ENCODE data around the gene SEZ6L. TPM values are rescaled to one million over a fixed set of nuclear protein-coding genes. Genes with fewer than 3 reads are reported as not detected.

SEZ6L gene
- total and polyA plus RNA-seq, 2 experiments from 2014 or later = 0.43 to 0.44 TPM

DNA sequence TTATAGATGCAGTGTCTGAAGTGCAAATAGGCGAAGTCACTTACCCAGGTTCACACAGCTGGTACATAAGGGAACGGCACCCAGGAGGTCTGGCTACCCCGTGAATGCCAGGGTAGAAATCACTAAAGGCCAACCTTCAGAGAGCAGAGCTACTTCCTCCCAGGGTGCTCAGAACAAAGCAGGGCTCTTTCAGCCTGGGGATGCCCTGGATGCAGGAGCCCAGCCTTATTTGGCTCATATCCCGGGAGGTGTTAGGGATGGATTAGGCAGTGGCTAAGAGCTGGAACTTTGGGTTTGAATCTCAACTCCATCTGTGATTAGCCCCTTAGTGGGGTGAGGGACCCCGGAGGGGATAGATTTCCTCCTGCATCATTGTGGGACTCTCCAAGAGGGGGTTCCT is 226.7 kb downstream of the SEZ6L start:
- H3K27me3 ChIP-seq = no peaks in the 10 kb centered on the region
- H3K4me2 ChIP-seq = no peak overlapping the region
- no peaks in the 10 kb centered on the region for H3K9me2 ChIP-seq (replicated peaks; ENCODE audit: insufficient read depth)
- H3K27ac ChIP-seq = no peak overlapping the region
- no peaks in the 10 kb centered on the region for H3K79me2 ChIP-seq
- TF ChIP-seq EZH2phosphoT487 (IDR thresholded peaks at IDR 0.05; ENCODE audit: low read depth, severe bottlenecking, unreplicated experiment) = no peak
- no peak for TF ChIP-seq CTCF (IDR thresholded peaks at IDR 0.05; ENCODE audit: poor library complexity)
- TF ChIP-seq EZH2 (IDR thresholded peaks at IDR 0.05; ENCODE audit: borderline replicate concordance) = no peak
- no peaks in the 10 kb centered on the region for H3K9me3 ChIP-seq (ENCODE audit: low read depth)
- H4K20me1 ChIP-seq (ENCODE audit: insufficient read depth, poor library complexity, severe bottlenecking) = no peaks in the 10 kb centered on the region
- no peaks in the 10 kb centered on the region for H3K36me3 ChIP-seq (replicated peaks; ENCODE audit: insufficient read depth, low read depth)
- H3K4me3 ChIP-seq = no peak overlapping the region
- 78% methylated on average over 5 of the region's 5 CpGs for WGBS (ENCODE audit: low lambda C conversion rate, missing lambda C conversion rate)
- no peaks in the 10 kb centered on the region for H3K4me1 ChIP-seq (ENCODE audit: insufficient read depth)
- DNase-seq (ENCODE audit: low spot score) = no peak
- no peak overlapping the region for H2AFZ ChIP-seq

GRCh38 chr22:26398741-26399153 is 229.5 kb downstream of the SEZ6L start:
- DNase-seq (ENCODE audit: low spot score) = peak; percentile 76
- no peak overlapping the region for H3K4me3 ChIP-seq
- no peak overlapping the region for H2AFZ ChIP-seq
- 32% methylated on average over 3 of the region's 3 CpGs for WGBS (ENCODE audit: low lambda C conversion rate, missing lambda C conversion rate)
- no peaks in the 10 kb centered on the region for H3K4me1 ChIP-seq (ENCODE audit: insufficient read depth)
- H3K27me3 ChIP-seq = no peaks in the 10 kb centered on the region
- no peaks in the 10 kb centered on the region for H3K79me2 ChIP-seq
- H3K36me3 ChIP-seq (replicated peaks; ENCODE audit: insufficient read depth, low read depth) = no peaks in the 10 kb centered on the region
- no peak overlapping the region for H3K4me2 ChIP-seq
- no peak overlapping the region for H3K27ac ChIP-seq
- H3K9me3 ChIP-seq (ENCODE audit: low read depth) = no peaks in the 10 kb centered on the region
- H4K20me1 ChIP-seq (ENCODE audit: insufficient read depth, poor library complexity, severe bottlenecking) = no peaks in the 10 kb centered on the region
- no peaks in the 10 kb centered on the region for H3K9me2 ChIP-seq (replicated peaks; ENCODE audit: insufficient read depth)
- TF ChIP-seq EZH2phosphoT487 (IDR thresholded peaks at IDR 0.05; ENCODE audit: low read depth, severe bottlenecking, unreplicated experiment) (no peak), EZH2 (IDR thresholded peaks at IDR 0.05; ENCODE audit: borderline replicate concordance) (no peak), CTCF (IDR thresholded peaks at IDR 0.05; ENCODE audit: poor library complexity) (peak; percentile 75)

DNA sequence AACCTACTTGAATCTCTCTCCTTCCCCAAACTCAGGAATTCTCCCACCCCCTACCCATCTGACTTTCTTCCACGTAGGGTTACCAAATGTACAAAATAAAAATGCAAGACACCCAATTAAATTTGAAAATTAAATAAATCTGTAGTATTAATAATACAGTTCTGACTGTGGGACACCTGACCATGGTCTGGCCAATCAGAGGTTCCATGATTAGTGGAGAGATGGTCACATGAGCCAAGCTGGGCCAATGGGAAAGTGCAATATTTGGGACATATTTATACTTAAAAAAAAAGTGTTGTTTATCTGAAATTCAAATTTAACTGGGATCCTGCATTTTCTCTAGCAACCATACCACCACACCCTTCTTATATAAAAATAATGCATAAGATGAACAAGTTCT is 230.0 kb downstream of the SEZ6L start:
- Histone ChIP-seq H3K9me2 (replicated peaks; ENCODE audit: insufficient read depth) (no peaks in the 10 kb centered on the region), H4K20me1 (ENCODE audit: insufficient read depth, poor library complexity, severe bottlenecking) (no peaks in the 10 kb centered on the region), H3K79me2 (no peaks in the 10 kb centered on the region), H3K9me3 (ENCODE audit: low read depth) (no peaks in the 10 kb centered on the region), H3K27me3 (no peaks in the 10 kb centered on the region), H3K4me1 (ENCODE audit: insufficient read depth) (no peaks in the 10 kb centered on the region), H3K36me3 (replicated peaks; ENCODE audit: insufficient read depth, low read depth) (no peaks in the 10 kb centered on the region), H3K4me3 (no peak overlapping the region), H3K4me2 (no peak overlapping the region), H3K27ac (no peak overlapping the region), H2AFZ (no peak overlapping the region)
- 72% methylated on average over 1 of the region's 1 CpG for WGBS (ENCODE audit: low lambda C conversion rate, missing lambda C conversion rate)
- no peak for DNase-seq (ENCODE audit: low spot score)
- TF ChIP-seq EZH2 (IDR thresholded peaks at IDR 0.05; ENCODE audit: borderline replicate concordance) (no peak), CTCF (IDR thresholded peaks at IDR 0.05; ENCODE audit: poor library complexity) (no peak), EZH2phosphoT487 (IDR thresholded peaks at IDR 0.05; ENCODE audit: low read depth, severe bottlenecking, unreplicated experiment) (no peak)

DNA sequence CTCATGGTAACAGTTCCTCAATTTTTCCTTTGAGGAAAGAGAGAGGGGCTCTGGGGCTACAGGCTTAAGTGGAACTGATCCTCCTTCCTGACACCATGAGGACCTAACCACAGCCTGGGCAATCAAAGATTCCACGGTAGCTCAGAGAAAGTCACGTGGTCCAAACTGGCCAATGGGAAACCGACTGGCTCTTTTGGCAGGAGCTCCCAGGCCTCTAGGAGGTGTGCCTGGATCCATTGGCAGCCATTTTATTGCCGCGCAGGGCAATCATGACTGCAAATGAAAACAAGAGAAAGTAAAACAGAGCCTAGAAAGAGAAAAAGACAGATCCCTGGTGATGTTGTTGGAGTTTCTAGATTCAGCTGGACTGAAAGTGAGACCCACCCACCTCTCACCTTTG is 232.5 kb downstream of the SEZ6L start:
- Histone ChIP-seq H3K4me2 (no peak overlapping the region), H3K27me3 (peaks cover 3% of the 10 kb centered on the region), H3K27ac (no peak overlapping the region), H3K9me3 (ENCODE audit: low read depth) (no peaks in the 10 kb centered on the region), H3K4me3 (no peak overlapping the region), H3K36me3 (replicated peaks; ENCODE audit: insufficient read depth, low read depth) (no peaks in the 10 kb centered on the region), H3K79me2 (no peaks in the 10 kb centered on the region), H3K4me1 (ENCODE audit: insufficient read depth) (no peaks in the 10 kb centered on the region), H3K9me2 (replicated peaks; ENCODE audit: insufficient read depth) (no peaks in the 10 kb centered on the region), H4K20me1 (ENCODE audit: insufficient read depth, poor library complexity, severe bottlenecking) (no peaks in the 10 kb centered on the region), H2AFZ (no peak overlapping the region)
- DNase-seq (ENCODE audit: low spot score) = no peak
- no peak for TF ChIP-seq EZH2phosphoT487 (IDR thresholded peaks at IDR 0.05; ENCODE audit: low read depth, severe bottlenecking, unreplicated experiment)
- 82% methylated on average over 5 of the region's 5 CpGs for WGBS (ENCODE audit: low lambda C conversion rate, missing lambda C conversion rate)

Measured in hepatocyte (in vitro differentiated cells).